ENCODE results near the gene BRCC3. TPM values are rescaled to one million over a fixed set of nuclear protein-coding genes. Genes with fewer than 3 reads are reported as not detected.

Gene BRCC3
- polyA plus RNA-seq, 1 donor (not counting 4 experiments of a cell fraction or from before 2014, with no cell fraction given), result 24.8 TPM

- H3K4me3 ChIP-seq (ENCODE audit: control insufficient read depth in 2 of 3, extremely low read depth in 1 of 3, insufficient read depth in 2 of 3, low read depth in 1 of 3, low read length in 3 of 3), result no peak overlapping the region
- dilution Hi-C loops (cut with MboI; ENCODE audit: extremely low pct_ligation_motif_present, low sequenced_read_pairs), result no loop called here
- no peak for FAIRE-seq
These were observed 14.2 kb upstream of the BRCC3 start for GRCh38 chrX:155056877-155057792.

DNA sequence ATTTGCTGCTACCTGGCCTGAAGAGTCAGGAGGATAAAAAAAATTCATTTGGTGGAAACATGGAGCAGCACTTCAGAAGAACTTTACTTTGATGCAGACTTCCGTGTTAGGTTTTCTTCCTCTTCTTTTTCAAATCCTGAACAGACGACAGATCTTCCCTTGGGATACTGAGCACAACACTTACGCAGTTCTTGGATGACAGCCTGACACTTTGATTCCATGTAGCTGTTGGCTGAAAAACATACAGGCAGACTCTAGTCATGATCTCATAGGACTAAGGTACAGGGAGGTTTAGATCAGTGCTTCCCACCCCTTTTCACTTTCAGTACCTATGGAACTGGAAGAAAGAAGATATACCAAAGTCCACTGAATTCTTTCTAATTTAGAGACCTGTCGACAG, 9.5 kb upstream of the BRCC3 start:
- no peaks in the 10 kb centered on the region for H3K27me3 ChIP-seq (ENCODE audit: control insufficient read depth, extremely low read depth, insufficient read depth, low read length)
- H3K36me3 ChIP-seq (ENCODE audit: control insufficient read depth in 2 of 2, extremely low read depth in 1 of 2, insufficient read depth in 2 of 2, low read length in 2 of 2), result no peaks in the 10 kb centered on the region
- no peaks in the 10 kb centered on the region for H3K79me2 ChIP-seq (ENCODE audit: control insufficient read depth, insufficient read depth, low read length)
- peaks cover 7% of the 10 kb centered on the region for H3K4me1 ChIP-seq (ENCODE audit: control insufficient read depth, extremely low read depth, insufficient read depth, low read length)
- no peak overlapping the region for H3K27ac ChIP-seq (ENCODE audit: control insufficient read depth, insufficient read depth, low read length)
- no peaks in the 10 kb centered on the region for H3K9me3 ChIP-seq (ENCODE audit: control insufficient read depth, low read depth, low read length)
- FAIRE-seq (no peak), DNase-seq (ENCODE audit: low read depth, low spot score) (no peak)
- TF ChIP-seq CTCF (optimal IDR thresholded peaks at IDR 0.05 in 1 of 3, IDR thresholded peaks at IDR 0.05 in 1 of 3, conservative IDR thresholded peaks at IDR 0.05 in 1 of 3; ENCODE audit: extremely low read depth in 1 of 3, insufficient read depth in 2 of 3, low read length in 3 of 3), result no peak
- no peak for TF ChIP-seq EZH2 (IDR thresholded peaks at IDR 0.05; ENCODE audit: low read length)
- H3K4me2 ChIP-seq (ENCODE audit: control insufficient read depth, extremely low read depth, insufficient read depth, low read depth, low read length), result no peak overlapping the region
- H2AFZ ChIP-seq (ENCODE audit: control insufficient read depth, low read length), result no peak overlapping the region
- dilution Hi-C loops (cut with MboI; ENCODE audit: extremely low pct_ligation_motif_present, low sequenced_read_pairs), result no loop called here
- peaks cover 2% of the 10 kb centered on the region for H4K20me1 ChIP-seq (ENCODE audit: control insufficient read depth, extremely low read depth, insufficient read depth, low read length)
- no peaks in the 10 kb centered on the region for H3K9me1 ChIP-seq (ENCODE audit: control insufficient read depth, extremely low read depth, insufficient read depth, low read length)
- no peak overlapping the region for H3K9ac ChIP-seq (ENCODE audit: control insufficient read depth, extremely low read depth, insufficient read depth, low read length)
- no peak overlapping the region for H3K4me3 ChIP-seq (ENCODE audit: control insufficient read depth in 2 of 3, extremely low read depth in 1 of 3, insufficient read depth in 2 of 3, low read depth in 1 of 3, low read length in 3 of 3)

More at GRCh38 chrX:155056877-155057792, 14.2 kb upstream of the BRCC3 start:
- H3K4me1 ChIP-seq (ENCODE audit: control insufficient read depth, extremely low read depth, insufficient read depth, low read length), result peaks cover 4% of the 10 kb centered on the region
- H3K4me2 ChIP-seq (ENCODE audit: control insufficient read depth, extremely low read depth, insufficient read depth, low read depth, low read length), result peak overlapping the region; percentile 63
- no peaks in the 10 kb centered on the region for H3K79me2 ChIP-seq (ENCODE audit: control insufficient read depth, insufficient read depth, low read length)
- H2AFZ ChIP-seq (ENCODE audit: control insufficient read depth, low read length), result peak overlapping the region; percentile 45
- no peaks in the 10 kb centered on the region for H3K27me3 ChIP-seq (ENCODE audit: control insufficient read depth, extremely low read depth, insufficient read depth, low read length)
- H3K9ac ChIP-seq (ENCODE audit: control insufficient read depth, extremely low read depth, insufficient read depth, low read length), result no peak overlapping the region
- TF ChIP-seq EZH2 (IDR thresholded peaks at IDR 0.05; ENCODE audit: low read length) (no peak), CTCF (optimal IDR thresholded peaks at IDR 0.05 in 1 of 3, IDR thresholded peaks at IDR 0.05 in 1 of 3, conservative IDR thresholded peaks at IDR 0.05 in 1 of 3; ENCODE audit: extremely low read depth in 1 of 3, insufficient read depth in 2 of 3, low read length in 3 of 3) (peak; percentile 66 to 76 (median 72))
- H3K27ac ChIP-seq (ENCODE audit: control insufficient read depth, insufficient read depth, low read length), result no peak overlapping the region
- no peaks in the 10 kb centered on the region for H3K9me1 ChIP-seq (ENCODE audit: control insufficient read depth, extremely low read depth, insufficient read depth, low read length)
- no peaks in the 10 kb centered on the region for H4K20me1 ChIP-seq (ENCODE audit: control insufficient read depth, extremely low read depth, insufficient read depth, low read length)
- peak; percentile 17 for DNase-seq (ENCODE audit: low read depth, low spot score)
- no peaks in the 10 kb centered on the region for H3K9me3 ChIP-seq (ENCODE audit: control insufficient read depth, low read depth, low read length)
- no peaks in the 10 kb centered on the region for H3K36me3 ChIP-seq (ENCODE audit: control insufficient read depth in 2 of 2, extremely low read depth in 1 of 2, insufficient read depth in 2 of 2, low read length in 2 of 2)
